GM18873 (cell line): ENCODE results near the gene TBCK.

Experiments used
- ATAC-seq: cut with Tn5 transposase; IDR thresholded peaks from one replicate; pipeline ENCODE4 v1.9.1; 2021; ENCODE audit warnings: mild to moderate bottlenecking, moderate library complexity, moderate number of reproducible peaks; ENCODE audit not compliant: unreplicated experiment, low FRiP score

Gene TBCK

GRCh38 chr4:106010761-106011160 lies 305.2 kb downstream of the TBCK start:
- no peak for ATAC-seq

- no peak for ATAC-seq
These were observed 313.0 kb downstream of the TBCK start for GRCh38 chr4:106002994-106003393.

DNA sequence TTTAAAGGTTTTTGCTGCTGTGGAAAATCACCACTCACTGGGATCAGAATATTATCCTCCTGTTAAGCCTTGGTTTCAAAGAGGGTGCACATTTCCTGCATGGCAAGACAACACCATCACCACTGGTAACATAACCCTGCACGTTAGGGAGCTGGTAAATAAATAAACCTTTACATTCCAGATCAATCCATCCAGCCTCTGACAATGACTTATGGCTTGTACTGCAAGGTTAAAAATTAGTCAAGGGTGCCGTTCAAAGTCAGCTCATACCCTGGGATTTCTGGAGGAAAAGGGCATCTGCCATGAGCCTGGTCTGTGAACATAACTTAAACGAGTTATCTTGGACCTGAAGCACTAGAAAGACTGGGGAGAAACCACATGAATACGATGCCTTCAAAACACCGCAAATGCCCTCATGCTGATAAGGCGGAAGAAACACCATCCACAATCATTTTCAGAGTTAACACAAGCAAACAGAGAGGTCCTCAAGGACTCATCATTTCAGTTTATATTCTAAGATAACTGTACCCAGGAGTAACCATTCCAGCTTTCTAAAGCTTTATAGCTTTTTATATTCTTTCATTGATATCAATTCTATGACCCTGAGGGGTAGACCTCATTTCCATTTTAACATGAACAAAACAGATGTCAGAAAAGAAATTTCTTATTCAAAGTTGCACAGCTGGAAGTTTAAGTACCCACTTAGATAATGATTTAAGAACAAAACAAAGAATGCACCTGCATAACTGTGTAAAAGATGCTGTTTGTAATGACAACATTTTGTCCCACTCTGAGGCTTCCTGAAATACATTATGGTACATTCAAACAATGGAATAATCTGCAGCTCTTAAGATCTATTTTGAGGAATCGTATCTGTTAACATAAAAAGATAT lies 317.6 kb downstream of the TBCK start:
- ATAC-seq = no peak

DNA sequence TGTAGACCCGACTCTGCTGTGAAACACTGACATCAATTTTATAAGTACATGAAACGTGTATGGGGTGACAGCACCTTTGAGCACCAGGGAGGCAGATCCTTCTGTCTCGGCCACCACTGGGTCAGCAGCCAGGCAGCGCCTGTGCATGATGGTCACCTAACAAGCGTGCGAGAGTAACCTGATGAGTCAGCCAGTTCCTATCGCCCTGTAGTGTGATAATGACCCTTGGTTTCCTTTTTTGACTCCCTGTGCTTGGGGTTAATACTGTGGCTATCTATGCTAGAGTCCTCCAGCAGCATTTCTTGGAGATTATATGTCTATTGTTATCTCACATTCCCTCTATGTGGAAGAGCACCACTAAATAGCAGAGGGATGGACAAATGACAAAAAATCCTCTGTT lies 319.2 kb downstream of the TBCK start:
- no peak for ATAC-seq

DNA sequence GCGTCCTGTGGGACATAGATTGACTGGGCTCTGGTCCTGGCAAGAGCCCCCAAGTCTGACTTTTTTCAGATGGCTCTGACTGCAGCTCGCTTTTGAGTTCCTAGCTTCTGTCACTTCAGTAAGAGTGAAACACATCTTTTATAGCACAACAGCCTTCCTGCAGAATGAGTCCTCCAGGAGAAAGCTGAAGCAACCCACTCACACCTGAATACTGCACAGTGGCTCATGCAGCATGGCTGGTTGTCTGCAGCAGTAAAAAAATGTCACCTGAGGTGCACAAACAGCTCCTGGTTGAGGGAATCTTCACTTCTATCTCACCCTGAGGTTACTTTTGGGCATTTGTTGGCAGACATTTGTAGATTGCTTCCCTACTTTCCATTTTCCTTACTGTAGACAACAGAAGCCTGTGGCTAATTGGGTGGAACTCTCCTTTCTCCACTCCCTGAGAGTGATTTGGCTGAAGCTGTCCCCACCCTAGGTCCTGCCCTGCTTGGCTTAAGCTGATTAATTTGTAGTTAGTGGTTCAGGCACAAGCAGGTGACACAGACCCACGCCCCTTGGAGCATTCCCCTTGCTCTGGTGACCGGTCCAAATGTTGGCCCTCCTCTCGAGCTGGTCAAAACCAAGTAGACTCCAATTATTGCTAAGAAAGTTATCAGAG lies 321.0 kb downstream of the TBCK start:
- ATAC-seq = no peak

- no peak for ATAC-seq
These were observed 321.9 kb downstream of the TBCK start for GRCh38 chr4:105994061-105994460.

DNA sequence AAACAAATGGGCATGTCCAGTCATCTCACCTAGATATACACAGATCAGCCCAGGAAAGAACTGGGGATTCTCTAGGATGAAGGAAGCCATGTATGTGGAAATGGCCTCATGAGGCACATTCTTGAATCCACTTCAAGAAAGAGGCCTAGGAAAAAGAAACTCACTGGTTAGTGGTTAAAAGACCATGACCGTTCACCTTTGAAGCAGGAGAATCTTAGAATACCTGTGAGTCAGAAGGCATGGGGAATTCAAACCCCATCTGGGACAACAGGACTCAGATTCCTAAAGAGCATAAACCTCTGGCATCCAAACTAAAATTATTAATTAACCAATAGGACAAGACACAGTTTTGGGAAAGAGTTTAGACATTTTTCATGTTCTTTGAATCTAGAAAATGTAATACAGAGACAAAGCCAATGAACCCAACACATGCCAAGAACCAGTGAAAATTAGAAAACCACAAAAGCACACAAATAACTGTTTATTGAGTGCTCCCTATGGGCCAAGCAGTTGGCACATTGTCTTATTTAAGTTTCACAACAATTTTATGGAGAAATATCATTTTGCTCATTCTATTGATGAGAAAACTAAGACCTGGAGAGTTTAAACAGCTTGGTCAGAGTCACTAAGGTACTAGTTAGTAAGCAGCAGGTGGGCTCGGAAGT lies 323.2 kb downstream of the TBCK start:
- no peak for ATAC-seq

DNA sequence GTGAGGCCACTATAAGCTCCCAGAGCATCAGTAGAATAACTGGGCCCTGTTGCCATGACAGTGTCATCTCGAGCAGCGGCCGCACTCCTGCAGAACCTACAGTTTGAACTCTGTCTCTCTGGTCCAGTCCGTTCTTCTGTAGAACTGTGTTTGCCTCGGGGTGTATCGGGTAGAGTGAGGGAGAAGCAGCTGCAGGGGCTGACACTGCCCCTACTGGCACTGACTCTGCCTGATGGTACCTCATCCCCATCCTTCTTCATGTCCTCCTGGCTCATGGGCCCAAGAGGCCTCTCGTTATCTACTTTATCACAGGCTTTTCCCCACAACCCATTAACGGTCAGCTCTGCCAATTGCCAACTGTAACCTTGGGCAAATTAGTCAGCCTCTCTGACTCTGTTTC lies 324.3 kb downstream of the TBCK start:
- no peak for ATAC-seq
